ENCODE measurements around the gene RASD2. TPM values are rescaled to one million over a fixed set of nuclear protein-coding genes. Genes with fewer than 3 reads are reported as not detected.

RASD2 gene
- total and polyA plus RNA-seq, 10 of the 15 experiments (the other 5 are each of a cell fraction or from before 2014, with no cell fraction given), result 0.03 TPM; not detected in 9

DNA sequence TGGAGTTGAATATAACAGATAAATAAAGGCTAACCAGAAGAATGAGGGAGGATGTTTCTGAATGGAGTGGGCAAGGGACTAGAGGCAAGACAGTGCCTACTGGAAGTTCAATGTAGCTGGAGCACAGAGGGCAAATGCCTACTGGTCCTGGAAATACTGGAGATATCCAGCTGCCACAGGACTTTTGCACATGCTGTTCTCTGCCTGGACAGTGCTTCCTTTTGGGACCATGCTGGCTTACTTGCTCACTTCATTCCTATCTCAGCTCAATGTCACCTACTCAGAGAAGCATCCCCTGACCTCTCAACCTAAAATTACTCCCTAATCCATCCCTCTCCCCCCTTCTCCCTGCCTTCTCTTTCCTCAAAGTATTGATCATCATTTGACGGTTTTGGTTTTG lies 20.2 kb downstream of the RASD2 start:
- no peaks in the 10 kb centered on the region; the same call in 2 of the 3 replicates for H3K9me3 ChIP-seq (replicated peaks; ENCODE audit: control insufficient read depth, insufficient read depth, low read length)
- intact Hi-C loops (cut with micrococcal nuclease; ENCODE audit: unreplicated experiment), result no loop called here
- BruUV-seq (replicated peaks), result no TSS peak
- RAD21 ChIA-PET (ENCODE audit: unreplicated experiment), result no interaction called here
- peaks cover 0 to 4% of the 10 kb centered on the region in 2 experiments; a peak in 3 of 4 replicates for H3K27me3 ChIP-seq (replicated peaks in 1 of 2; ENCODE audit: control insufficient read depth in 2 of 2, insufficient read depth in 2 of 2, low read length in 1 of 2)
- TF ChIP-seq BACH1 (IDR thresholded peaks at IDR 0.05; ENCODE audit: borderline replicate concordance) (no peak), RFX5 (IDR thresholded peaks at IDR 0.05; ENCODE audit: low read depth, low read length) (no peak), BHLHE40 (IDR thresholded peaks at IDR 0.05; ENCODE audit: borderline replicate concordance in 1 of 2, low read depth in 2 of 2, low read length in 1 of 2) (no peak), RAD51 (IDR thresholded peaks at IDR 0.05) (no peak), E4F1 (IDR thresholded peaks at IDR 0.05; ENCODE audit: borderline replicate concordance, partially characterized antibody) (no peak), ZNF207 (IDR thresholded peaks at IDR 0.05; ENCODE audit: borderline replicate concordance) (no peak), CHD4 (IDR thresholded peaks at IDR 0.05) (no peak), EED (IDR thresholded peaks at IDR 0.05; ENCODE audit: low read depth) (no peak), SMAD1 (IDR thresholded peaks at IDR 0.05; ENCODE audit: low read depth, partially characterized antibody) (no peak)
- TF ChIP-seq, protein P1, sequence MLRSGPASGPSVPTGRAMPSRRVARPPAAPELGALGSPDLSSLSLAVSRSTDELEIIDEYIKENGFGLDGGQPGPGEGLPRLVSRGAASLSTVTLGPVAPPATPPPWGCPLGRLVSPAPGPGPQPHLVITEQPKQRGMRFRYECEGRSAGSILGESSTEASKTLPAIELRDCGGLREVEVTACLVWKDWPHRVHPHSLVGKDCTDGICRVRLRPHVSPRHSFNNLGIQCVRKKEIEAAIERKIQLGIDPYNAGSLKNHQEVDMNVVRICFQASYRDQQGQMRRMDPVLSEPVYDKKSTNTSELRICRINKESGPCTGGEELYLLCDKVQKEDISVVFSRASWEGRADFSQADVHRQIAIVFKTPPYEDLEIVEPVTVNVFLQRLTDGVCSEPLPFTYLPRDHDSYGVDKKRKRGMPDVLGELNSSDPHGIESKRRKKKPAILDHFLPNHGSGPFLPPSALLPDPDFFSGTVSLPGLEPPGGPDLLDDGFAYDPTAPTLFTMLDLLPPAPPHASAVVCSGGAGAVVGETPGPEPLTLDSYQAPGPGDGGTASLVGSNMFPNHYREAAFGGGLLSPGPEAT (IDR thresholded peaks at IDR 0.05; ENCODE audit: low read depth), result no peak
- in situ Hi-C loops (cut with MboI), result no loop called here
- no peaks in the 10 kb centered on the region for H3K79me2 ChIP-seq (ENCODE audit: control insufficient read depth, insufficient read depth, low read length)
- no peak overlapping the region for H3K27ac ChIP-seq (ENCODE audit: control insufficient read depth, insufficient read depth)
- FAIRE-seq (no peak), ATAC-seq (no peak), DNase-seq (ENCODE audit: low read depth, low spot score) (no peak)
- no peaks in the 10 kb centered on the region for H3K36me3 ChIP-seq (ENCODE audit: control insufficient read depth in 2 of 2, insufficient read depth in 2 of 2, low read length in 1 of 2)
- no peak overlapping the region for H2AFZ ChIP-seq (ENCODE audit: control insufficient read depth, low read depth, low read length)
- SMC1A ChIA-PET (ENCODE audit: uncharacterized antibody, unreplicated experiment), result no interaction called here
- CTCF ChIA-PET, result no interaction called here
- no peak overlapping the region for H3K4me3 ChIP-seq
- H3K4me2 ChIP-seq (ENCODE audit: control insufficient read depth, insufficient read depth), result no peak overlapping the region
- 0% methylated on average over 1 of the region's 1 CpG for WGBS (ENCODE audit: insufficient coverage, insufficient replicate concordance, low lambda C conversion rate, missing lambda C conversion rate)
- no peak overlapping the region for H3K9ac ChIP-seq (ENCODE audit: control insufficient read depth, insufficient read depth, low read length)
- H3K4me1 ChIP-seq (ENCODE audit: control insufficient read depth, insufficient read depth, low read length), result no peaks in the 10 kb centered on the region
- H4K20me1 ChIP-seq (ENCODE audit: control insufficient read depth, insufficient read depth), result no peaks in the 10 kb centered on the region
- POLR2A ChIA-PET, result interaction anchor here (0.6 kb wide), 1 partner anchor 518 kb away, joined by 4 read pairs; no protein-coding TSS in a partner anchor

Data from GM12878 (cell line).